HG02970 (cell line): ENCODE data around the gene BNIPL.
A peak's percentile ranks its signal among the peaks of the same experiment; 100 is the strongest.

Experiments
- ATAC-seq: cut with Tn5 transposase; IDR thresholded peaks from one replicate; pipeline ENCODE4 v1.9.1; 2021; ENCODE audit warnings: mild to moderate bottlenecking, moderate library complexity, moderate number of reproducible peaks; ENCODE audit not compliant: unreplicated experiment, low FRiP score

BNIPL gene, protein sequence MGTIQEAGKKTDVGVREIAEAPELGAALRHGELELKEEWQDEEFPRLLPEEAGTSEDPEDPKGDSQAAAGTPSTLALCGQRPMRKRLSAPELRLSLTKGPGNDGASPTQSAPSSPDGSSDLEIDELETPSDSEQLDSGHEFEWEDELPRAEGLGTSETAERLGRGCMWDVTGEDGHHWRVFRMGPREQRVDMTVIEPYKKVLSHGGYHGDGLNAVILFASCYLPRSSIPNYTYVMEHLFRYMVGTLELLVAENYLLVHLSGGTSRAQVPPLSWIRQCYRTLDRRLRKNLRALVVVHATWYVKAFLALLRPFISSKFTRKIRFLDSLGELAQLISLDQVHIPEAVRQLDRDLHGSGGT

DNA sequence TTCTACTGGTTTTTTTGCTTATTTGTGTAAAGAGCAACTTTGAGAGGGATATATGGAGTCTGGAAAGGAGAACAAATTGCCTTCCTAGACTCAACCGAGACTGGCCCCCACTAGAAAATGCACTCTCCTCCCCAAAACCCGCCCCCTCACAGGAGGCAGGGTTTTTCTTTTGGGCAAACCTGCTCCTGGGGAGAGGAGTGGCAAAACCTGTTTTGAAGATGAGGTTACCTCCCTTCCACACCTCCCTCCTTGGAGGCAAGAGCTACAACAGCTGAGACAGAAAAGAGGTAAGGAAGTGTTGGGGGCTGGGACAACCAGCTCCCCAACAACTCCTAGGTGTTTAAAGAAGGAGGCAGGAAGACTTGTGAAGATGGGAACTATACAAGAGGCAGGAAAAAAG is at the start of gene BNIPL:
Gene BNIPL, plus strand, starts transcription at position 231 of the 400 bp plus-strand sequence. Its CDS starts 140 bp downstream, at position 371.
- ATAC-seq, result no peak

DNA sequence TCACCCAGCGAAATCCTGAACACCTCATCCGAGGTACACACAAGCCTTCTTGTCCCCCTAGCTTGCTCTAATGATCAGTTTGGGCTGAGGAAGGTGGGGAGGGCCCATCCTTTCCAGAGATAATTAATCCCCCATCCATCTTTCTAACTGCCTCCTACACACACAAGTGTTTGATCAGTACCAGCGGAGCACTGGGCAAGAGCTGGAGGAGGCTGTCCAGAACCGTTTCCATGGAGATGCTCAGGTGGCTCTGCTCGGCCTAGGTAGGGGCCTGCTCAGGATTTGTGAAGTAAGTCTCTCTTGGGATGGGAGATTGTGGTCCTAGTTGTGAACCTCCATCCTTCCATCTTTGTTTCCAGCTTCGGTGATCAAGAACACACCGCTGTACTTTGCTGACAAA is 48.5 kb upstream of the BNIPL start:
- no peak for ATAC-seq

DNA sequence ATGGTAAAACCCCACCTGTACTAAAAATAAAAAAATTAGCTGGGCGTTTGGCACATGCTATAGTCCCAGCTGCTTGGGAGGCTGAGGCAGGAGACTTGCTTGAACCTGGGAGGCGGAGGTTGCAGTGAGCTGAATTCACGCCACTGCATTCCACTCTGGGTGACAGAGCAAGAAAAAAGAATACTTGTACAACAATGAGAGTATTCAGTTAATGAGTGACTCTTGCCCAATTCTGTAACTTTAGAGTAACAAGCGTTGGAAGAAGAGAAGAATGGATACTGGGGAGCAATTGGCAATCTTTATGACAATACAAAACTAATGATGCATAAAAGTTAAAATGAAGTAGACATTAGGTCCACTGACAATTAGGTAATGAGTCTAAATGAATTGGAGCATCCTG is 43.8 kb upstream of the BNIPL start:
- ATAC-seq, result no peak

DNA sequence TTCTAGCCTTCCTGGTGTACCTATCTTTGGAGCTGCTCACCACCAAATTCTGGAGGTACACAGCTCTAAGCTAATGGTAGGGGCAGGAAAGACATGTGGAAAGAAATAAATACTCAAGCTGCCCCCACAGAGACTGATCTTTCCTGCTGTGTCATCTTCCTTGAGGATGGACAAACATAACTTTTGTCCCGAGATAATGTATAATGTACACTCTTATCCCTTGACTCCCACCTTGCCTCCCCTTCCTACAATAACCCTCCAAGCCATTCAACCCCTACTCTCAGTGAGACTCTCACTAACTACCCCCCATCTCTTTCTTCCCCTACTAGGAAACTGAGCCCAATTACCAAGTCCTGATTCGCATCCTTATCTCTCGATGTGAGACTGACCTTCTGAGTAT is 42.1 kb upstream of the BNIPL start:
- no peak for ATAC-seq

DNA sequence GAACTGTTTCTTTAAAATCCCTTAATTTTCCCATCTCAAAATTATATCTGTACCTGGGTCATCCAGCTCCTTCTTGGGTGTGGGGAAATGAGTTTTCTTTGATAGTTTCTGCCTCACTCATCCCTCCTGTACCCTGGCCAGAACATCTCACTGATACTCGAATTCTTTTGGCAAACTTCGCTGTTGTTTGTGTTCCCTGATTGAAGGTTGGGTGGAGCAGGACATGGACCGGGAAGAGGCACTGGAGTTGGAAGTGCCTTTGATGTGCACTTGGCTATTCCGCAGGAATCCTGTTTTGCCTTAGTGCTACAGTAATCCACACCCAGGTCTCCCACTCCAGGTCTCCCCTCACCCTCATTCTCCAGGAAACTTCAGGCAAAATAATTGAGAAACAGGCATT is 40.9 kb upstream of the BNIPL start:
- no peak for ATAC-seq

DNA sequence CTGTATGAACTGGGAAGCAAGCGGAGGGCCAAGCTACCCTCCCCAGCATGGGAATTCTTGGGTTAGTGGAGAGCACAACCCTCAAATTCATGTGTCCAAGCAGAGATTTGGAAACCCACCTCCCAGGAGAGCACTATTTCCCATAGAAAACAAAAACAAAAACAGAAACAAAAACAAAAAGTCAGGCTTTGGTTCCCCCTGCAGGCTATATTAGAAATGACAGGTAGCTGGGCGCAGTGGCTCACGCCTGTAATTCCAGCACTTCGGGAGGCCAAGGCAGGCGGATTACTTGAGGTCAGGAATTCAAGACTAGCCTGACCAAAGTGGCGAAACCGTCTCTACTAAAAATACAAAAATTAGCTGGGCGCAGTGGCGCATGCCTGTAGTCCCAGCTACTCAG is 40.5 kb upstream of the BNIPL start:
- no peak for ATAC-seq

DNA sequence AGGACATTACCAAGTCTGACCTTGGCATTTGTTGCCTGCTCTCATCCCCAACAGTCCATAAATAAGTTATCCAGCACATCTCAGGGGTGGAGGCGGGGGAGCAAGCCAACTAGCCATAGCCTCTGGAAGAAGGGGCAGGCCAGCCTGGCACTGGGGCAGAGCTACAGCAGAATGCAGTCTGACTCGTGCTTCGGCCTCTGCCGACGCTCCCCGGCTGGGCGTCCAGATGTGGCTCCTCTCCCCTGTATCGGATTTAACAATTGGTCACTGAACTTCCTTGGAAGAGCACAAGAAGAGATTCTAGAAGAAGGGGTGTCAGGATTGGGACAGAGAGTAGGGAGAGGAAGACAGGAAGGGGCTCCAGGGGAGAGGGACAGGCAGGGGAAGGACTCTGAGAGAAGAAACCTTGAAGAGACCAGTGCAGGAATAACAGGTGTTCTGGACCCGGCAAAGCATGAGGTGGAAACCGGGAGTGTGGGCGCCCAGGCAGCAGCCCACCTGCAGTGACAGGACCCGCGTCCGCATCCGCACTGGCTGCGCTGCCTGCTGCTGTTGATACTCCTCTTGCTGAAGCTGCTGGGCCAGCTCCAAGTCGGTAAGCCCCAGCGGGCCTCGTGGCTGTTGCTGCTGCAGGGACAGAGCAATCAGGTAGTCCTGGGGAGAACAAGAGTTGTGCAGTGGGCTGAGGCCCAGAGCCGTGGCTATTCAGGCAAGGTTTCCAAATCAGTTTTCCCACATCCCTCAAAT is 39.1 kb upstream of the BNIPL start:
- ATAC-seq, result no peak

DNA sequence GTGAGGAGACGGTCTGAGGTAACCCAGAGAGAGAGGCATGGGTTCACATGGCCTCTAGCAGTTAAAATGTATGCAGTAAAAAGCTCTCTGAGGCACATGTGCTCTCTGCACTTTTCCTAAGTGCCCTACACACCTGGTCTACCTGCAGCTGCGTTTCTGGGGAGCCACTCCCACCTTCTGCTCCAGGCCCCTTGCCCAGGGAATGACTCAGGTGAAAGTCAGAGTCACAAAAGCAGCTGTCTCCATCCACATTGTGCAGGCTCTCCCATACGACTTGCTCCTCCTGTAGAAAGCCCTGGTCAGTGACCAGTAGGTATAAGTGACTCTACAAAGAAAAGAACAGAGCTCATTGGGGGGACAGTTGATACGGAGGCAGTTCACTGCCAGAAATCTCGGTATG is 38.4 kb upstream of the BNIPL start:
- no peak for ATAC-seq

DNA sequence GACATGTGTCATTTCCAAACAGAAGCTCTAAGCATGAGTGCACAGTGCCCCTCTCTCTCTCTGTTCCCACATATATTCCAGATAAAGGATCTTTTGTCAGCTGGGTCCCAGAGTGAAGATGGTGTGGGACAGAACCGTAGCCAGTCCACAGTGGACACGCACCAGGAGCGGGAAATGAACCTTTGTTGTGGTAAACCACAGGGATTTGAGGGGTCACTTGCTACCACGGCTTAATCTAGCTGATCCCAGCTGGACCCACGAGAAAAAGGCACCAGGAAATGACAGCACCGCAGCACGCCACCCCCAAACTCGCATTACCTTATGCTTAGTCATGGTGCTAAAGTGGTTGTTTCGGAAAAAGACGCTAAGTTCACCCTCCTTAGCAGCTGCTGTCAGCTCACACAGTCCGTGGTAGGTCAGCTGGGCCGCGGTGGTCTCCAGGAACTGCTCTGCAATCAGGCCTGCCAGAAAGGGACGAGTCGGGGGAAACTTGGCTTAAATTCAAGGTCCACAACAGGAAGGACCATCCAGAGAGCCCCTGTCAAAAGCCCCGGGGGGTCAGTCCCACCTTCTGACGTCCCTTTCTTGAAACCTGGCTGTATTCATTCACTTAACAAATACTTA is 37.2 kb upstream of the BNIPL start:
- ATAC-seq, result no peak

DNA sequence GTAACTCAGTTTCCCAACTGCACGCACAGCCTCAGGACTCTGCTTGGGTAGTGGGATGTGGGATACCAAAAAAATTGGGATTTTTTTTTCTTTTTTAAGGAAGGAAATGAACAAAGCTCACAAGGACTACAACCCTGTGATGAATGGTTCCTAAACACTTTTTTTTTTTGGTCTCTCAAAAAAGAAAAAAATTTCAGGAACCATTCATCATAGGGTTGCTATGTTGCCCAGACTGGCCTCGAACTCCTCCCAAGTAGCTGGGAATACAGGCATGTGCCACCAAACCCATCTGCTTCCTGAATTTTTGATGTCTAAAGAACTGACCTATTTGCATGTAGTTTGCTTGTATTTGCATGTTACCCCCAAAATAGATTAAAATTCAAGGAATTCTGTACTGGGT is 36.5 kb upstream of the BNIPL start:
- ATAC-seq, result no peak

DNA sequence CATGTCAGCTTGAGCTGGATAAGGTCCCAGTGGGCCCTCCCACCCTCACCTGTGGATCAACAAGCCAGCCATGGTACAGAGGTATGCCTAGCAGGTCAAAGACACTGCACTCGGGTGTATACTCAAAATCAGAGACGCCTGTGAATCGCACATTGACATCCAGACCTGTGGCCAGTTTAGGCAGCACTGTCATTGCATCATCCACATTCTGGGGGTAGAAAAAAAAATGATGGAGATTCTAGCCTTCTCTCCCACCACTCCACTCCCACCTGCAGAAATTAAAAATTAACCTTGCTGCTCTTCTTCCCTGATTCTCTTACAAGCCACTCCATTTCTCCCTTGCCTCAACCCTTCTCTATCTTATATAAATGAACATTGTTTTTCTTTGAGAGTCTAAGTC is 36.0 kb upstream of the BNIPL start:
- ATAC-seq, result no peak

DNA sequence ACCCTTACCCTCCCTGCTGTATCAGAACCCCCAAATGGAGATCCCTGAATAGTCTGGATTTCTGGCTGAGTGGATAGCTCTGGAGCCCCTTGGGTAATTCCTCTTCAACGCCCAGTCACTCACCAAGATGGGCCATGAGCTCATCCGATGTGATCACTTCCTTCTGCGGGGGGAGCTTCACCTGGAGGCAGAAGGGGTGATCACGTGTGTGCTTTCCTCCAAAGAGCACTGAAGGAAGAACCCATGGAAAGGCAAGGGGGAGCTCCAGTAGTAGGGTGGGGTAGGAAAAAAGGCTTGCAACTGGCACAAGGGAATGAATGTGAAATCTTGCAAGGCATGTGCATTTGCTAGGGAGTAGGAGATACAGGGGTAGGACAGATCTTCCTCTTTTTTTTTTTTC is 34.8 kb upstream of the BNIPL start:
- ATAC-seq, result no peak

DNA sequence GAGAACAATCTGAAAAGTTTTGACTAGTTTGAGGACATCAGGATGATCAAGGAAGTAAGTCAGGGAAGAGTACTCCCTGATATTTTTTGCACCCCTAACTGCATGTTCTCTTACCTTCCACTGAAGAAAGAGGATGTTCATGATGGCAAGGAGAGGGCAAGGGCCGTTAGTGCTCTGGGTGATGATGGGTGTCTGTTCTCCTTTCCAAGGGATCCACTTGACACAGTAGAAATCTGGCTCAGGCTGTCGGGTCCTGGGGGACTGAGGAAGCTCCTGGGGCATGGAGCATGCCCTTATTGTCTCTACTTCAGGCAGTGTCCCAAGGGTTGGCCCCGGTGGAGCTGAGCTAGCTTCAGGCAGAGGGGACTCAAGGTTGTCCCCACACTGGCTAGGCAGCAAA is 34.3 kb upstream of the BNIPL start:
- no peak for ATAC-seq

DNA sequence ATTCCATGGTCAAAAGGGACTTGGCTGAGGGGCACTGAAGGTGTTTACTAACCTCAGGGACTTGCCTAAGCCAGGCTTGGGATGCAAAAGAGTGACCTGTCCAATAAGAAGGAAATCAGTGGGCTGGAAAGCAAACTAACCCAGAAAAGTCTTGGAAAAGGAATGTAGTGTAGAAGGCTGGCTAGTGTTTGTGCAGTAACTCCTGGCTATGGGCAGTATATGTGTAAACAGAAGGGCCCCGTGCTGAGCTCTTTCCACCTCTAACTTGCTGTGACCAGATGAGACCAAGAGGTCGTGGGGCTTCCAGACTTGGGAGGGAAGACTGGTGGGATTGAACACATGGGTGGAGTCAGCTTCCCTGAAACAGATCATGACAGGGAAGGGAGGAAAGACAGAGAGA is 33.8 kb upstream of the BNIPL start:
- ATAC-seq, result no peak

DNA sequence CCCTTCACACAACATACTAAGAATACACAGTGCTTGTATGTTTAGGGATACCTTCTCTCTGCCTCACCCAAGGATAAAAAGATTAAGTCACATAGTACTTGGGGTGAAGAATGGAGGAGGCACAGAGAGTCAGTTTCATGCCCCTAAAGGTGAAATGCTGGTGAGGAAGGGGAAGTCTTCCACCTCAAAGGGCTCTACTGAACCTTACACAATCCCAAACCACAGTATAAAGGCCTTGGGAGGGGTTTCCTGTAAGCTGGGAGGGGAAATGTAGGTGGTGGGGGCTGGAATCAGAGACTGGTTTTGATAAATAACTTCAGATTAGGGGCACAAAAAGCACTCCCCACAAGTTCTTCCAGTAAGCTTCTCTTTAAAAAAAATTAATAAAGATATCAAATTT is 33.2 kb upstream of the BNIPL start:
- no peak for ATAC-seq

DNA sequence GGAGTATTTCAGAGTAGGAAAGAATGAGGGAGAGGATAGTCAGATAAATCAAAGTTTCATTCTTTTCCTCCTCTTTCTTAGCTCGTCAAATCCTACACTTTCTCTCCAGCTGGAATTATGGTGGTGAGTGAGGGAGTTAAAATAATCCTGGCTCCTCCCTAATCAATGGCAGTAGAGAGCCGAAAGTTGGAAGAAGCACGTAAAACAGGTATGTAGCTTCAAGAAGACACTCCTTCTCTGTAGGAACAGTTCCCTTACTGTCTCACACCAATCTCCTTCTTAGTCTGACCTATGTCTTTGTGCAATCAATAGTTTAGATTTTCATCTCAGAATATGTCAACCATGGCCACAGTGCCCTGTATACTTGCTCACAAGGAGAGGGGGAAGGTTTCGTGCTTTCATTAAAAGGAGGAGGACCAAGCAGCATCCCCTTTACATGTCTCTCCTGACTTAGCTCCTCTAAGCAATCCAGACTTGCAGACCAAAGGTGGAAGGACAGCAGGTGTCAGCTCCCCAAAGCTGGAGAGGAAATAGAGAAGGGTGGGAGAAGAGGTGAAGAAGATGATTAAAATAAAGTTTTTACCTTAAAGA is 30.6 kb upstream of the BNIPL start:
- no peak for ATAC-seq

DNA sequence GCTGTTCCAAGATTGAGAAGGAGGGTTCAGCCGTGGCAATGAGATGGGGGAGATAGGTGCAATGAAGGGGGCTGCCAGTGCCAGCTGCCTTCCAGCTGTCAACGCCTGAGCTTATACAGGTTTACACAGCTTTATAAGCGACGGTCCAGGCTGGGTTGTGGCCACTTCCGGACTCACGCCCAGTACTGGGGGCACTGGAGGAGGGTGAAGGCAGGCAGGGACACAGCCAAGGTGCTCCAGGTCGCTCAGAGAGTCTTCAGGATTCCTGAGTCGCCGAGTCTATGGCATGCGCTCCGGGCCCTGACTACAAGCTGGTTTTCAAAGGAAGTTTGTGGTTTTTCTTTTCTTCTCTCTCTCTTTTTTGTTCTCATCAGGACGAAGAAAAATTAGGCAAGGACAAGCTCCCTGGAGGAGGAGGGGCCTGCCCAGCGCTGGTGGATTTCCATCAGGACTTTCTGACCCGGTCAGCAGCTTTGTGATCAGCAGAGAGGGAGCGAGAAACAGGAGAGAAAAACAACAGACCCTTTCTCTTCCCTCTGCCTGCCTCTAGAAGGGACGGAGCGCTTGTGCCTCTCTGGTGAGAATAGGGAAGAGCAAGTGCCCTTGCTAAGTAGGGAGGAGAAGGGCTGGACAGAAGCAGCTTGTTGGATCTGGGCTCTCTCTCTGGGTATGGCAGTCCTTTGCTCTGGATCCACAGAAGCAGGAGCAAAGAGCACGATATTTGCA is 29.9 kb upstream of the BNIPL start, which contains the start of gene MINDY1:
Gene MINDY1, minus strand, starts transcription at position 576 of the 726 bp plus-strand sequence. CDS start 4,285 bp downstream, outside the sequence.
- no peak for ATAC-seq

DNA sequence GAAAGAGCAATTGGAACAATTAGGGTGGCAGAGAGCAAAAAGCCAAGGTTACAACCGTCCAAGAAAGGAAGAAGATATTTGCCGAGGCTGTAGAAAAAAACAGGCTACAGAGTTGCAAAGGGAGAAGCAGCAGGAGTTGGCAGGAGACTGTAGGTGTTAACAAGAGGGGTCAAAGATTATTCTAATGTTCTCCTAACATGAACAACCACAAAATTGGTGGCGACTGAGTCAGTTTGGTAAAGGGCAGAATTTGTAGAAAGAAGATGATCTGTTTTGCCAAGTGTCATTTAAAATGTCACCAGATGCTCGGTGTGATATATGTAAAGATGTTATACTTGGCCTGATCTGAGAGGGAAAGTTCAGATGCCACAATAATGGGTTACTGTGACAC is 28.5 kb upstream of the BNIPL start:
- ATAC-seq, result no peak

DNA sequence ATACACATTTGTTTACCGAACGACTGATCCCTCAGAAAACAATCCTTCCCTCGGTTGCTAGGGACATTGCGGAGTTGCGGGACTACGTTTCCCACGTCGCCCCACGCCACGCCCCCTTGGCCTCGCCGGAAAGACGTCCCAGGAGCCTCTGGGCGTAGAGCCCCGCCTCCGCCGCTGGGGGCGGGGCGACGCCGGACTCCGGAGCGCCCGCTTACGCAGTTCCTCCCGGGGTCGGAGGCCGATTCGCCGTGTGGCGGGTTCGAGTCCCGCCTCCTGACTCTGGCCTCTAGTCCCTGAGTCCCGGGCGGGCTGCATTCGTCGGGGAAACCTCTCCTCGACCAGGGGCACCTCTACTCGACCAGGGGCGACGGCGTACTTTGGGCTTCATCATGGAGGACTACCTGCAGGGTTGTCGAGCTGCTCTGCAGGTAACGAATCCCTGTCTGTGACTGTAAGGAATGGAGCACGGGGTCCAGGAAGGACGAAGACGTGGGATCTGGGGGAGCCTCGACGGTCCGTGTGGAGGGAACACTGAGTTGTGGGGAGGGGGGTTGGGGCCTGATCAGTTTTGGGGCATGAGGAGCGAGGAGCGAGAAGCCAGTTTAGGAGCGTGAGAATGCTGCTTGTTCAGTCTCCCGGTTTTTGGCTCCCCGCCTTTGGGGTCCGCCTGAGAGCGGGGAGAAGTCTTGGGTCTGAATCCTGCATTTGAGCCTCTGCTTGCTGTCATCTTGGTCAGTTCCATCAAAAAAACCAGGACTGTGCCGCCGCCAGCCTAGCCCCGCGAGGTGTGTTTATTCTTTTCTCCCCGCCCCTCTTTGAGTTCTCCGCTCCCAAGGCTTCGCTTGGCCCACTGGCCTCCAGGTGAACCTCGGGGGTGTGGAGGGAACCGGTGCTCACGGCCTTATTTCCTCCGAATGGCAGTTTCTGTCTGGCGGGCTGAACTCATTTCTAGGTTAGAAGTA is 27.9 kb upstream of the BNIPL start, which contains the start of gene PRUNE1:
Gene PRUNE1, plus strand, starts transcription at position 206 of the 962 bp plus-strand sequence. Its CDS starts 184 bp downstream, at position 390.
- ATAC-seq, result peak; percentile 85
